ENCODE results near the gene FAAP20.

- TF ChIP-seq CTCF (IDR thresholded peaks at IDR 0.05; ENCODE audit: borderline replicate concordance, extremely low read depth, low read length, poor library complexity, severe bottlenecking) (no peak), EZH2 (IDR thresholded peaks at IDR 0.05; ENCODE audit: borderline replicate concordance, low read depth, low read length, severe bottlenecking) (no peak)
Observed at GRCh38 chr1:2176615-2177014, 18.0 kb downstream of the FAAP20 start.

Measured in DND-41 (cell line).